ENCODE measurements around the gene SMIM10L1.

Gene SMIM10L1

GRCh38 chr12:11202811-11203210 is 31.8 kb downstream of the SMIM10L1 start:
- no peak for DNase-seq

- no peak for DNase-seq
These were observed 33.2 kb downstream of the SMIM10L1 start for GRCh38 chr12:11204173-11204572.

GRCh38 chr12:11209113-11209512 is 38.1 kb downstream of the SMIM10L1 start:
- DNase-seq: no peak
